Activated CD4-positive, alpha-beta T cell treated with anti-CD3 and anti-CD28 coated beads for 48 hours (primary cell): ENCODE measurements around the gene FLOT2.
"Not testable (repeated sequence)": the region's sequence is repeated elsewhere in the genome, so short reads cannot be mapped to it uniquely, and the experiment has no call there.

Experiments
- DNase-seq: peaks from one replicate; pipeline ENCODE4 v3.0.0-alpha.2; 2020

Gene FLOT2

GRCh38 chr17:28871056-28871579 is 26.4 kb downstream of the FLOT2 start:
- DNase-seq: peak; percentile 60

- no peak for DNase-seq
These were observed 30.3 kb downstream of the FLOT2 start for GRCh38 chr17:28867276-28867675.

- no peak for DNase-seq
These were observed 31.4 kb downstream of the FLOT2 start for GRCh38 chr17:28865946-28866752.

GRCh38 chr17:28864991-28865849 is 32.3 kb downstream of the FLOT2 start:
- DNase-seq: no peak

GRCh38 chr17:28863953-28864352 is 33.6 kb downstream of the FLOT2 start:
- no peak for DNase-seq

GRCh38 chr17:28862561-28862960 is 35.0 kb downstream of the FLOT2 start:
- DNase-seq: no peak

- no peak for DNase-seq
These were observed 35.9 kb downstream of the FLOT2 start for GRCh38 chr17:28861393-28862203.

GRCh38 chr17:28860363-28860808 is 37.1 kb downstream of the FLOT2 start:
- DNase-seq: no peak

GRCh38 chr17:28858801-28859355 is 38.7 kb downstream of the FLOT2 start:
- DNase-seq: no peak

- no peak for DNase-seq
These were observed 39.4 kb downstream of the FLOT2 start for GRCh38 chr17:28857905-28858800.

GRCh38 chr17:28856028-28856574 is 41.4 kb downstream of the FLOT2 start:
- DNase-seq: no peak

- no peak for DNase-seq
These were observed 42.2 kb downstream of the FLOT2 start for GRCh38 chr17:28855336-28855679.

GRCh38 chr17:28854457-28855335 is 42.8 kb downstream of the FLOT2 start, which contains the start of gene ERAL1:
ERAL1 (plus strand) TSS chr17:28855016; CDS start chr17:28855035, 19 bp downstream.
- peak; percentile 90 for DNase-seq

GRCh38 chr17:28853295-28853694 is 44.2 kb downstream of the FLOT2 start:
- no peak for DNase-seq

- DNase-seq: no peak
These were observed 48.3 kb downstream of the FLOT2 start for GRCh38 chr17:28849281-28849680.

GRCh38 chr17:28848667-28849066 is 48.9 kb downstream of the FLOT2 start:
- peak; percentile 80 for DNase-seq

GRCh38 chr17:28846699-28847098 is 50.8 kb downstream of the FLOT2 start:
- not testable (repeated sequence) for DNase-seq

- peak; percentile 32 for DNase-seq
These were observed 51.3 kb downstream of the FLOT2 start for GRCh38 chr17:28846231-28846630.

- DNase-seq: no peak
These were observed 53.8 kb downstream of the FLOT2 start for GRCh38 chr17:28843816-28844148.
